Mucosa of stomach (tissue), 1 donor: ENCODE data around the gene ULK3.
A peak's percentile ranks its signal among the peaks of the same experiment; 100 is the strongest.

Experiments used
- H3K27me3 ChIP-seq: one replicate; pipeline ENCODE4 v1.7.0; 2013; ENCODE audit warnings: mild to moderate bottlenecking, low read length; ENCODE audit not compliant: control insufficient read depth, insufficient read depth
- H3K36me3 ChIP-seq: one replicate; pipeline ENCODE4 v1.7.0; 2013; ENCODE audit warnings: low read length; ENCODE audit not compliant: control insufficient read depth, insufficient read depth
- H3K4me1 ChIP-seq: one replicate; pipeline ENCODE4 v1.7.0; 2013; ENCODE audit warnings: mild to moderate bottlenecking, low read length; ENCODE audit not compliant: control insufficient read depth, insufficient read depth
- H3K4me3 ChIP-seq: one replicate; pipeline ENCODE4 v1.7.0; 2013; ENCODE audit warnings: low read length
- H3K9ac ChIP-seq: one replicate; pipeline ENCODE4 v1.7.0; 2013; ENCODE audit warnings: mild to moderate bottlenecking, low read length, moderate library complexity
- H3K9me3 ChIP-seq: one replicate; pipeline ENCODE4 v1.7.0; 2013; ENCODE audit warnings: mild to moderate bottlenecking, low read length, moderate library complexity; ENCODE audit not compliant: control insufficient read depth
- donor health status: Pancreatic carcinoma.

ULK3 gene

GRCh38 chr15:74799856-74800558 lies 42.9 kb downstream of the ULK3 start:
- Histone ChIP-seq H3K36me3 (peaks cover 8% of the 10 kb centered on the region), H3K9ac (no peak overlapping the region), H3K4me1 (peaks cover 35% of the 10 kb centered on the region), H3K4me3 (no peak overlapping the region), H3K9me3 (no peaks in the 10 kb centered on the region), H3K27me3 (no peaks in the 10 kb centered on the region)

GRCh38 chr15:74799255-74799855 lies 43.6 kb downstream of the ULK3 start:
- Histone ChIP-seq H3K36me3 (peaks cover 8% of the 10 kb centered on the region), H3K4me3 (no peak overlapping the region), H3K9ac (no peak overlapping the region), H3K27me3 (no peaks in the 10 kb centered on the region), H3K9me3 (no peaks in the 10 kb centered on the region), H3K4me1 (peaks cover 36% of the 10 kb centered on the region)

GRCh38 chr15:74798388-74799254 lies 44.3 kb downstream of the ULK3 start:
- Histone ChIP-seq H3K36me3 (peaks cover 8% of the 10 kb centered on the region), H3K9ac (peak overlapping the region; percentile 5), H3K27me3 (no peaks in the 10 kb centered on the region), H3K4me1 (peaks cover 38% of the 10 kb centered on the region), H3K4me3 (no peak overlapping the region), H3K9me3 (no peaks in the 10 kb centered on the region)

- Histone ChIP-seq H3K4me1 (peaks cover 57% of the 10 kb centered on the region), H3K9ac (no peak overlapping the region), H3K4me3 (no peak overlapping the region), H3K36me3 (peaks cover 8% of the 10 kb centered on the region), H3K27me3 (no peaks in the 10 kb centered on the region), H3K9me3 (no peaks in the 10 kb centered on the region)
Measured at GRCh38 chr15:74795966-74796625, 46.9 kb downstream of the ULK3 start.

- H3K27me3 ChIP-seq = no peaks in the 10 kb centered on the region
- H3K9me3 ChIP-seq = no peaks in the 10 kb centered on the region
- peaks cover 60% of the 10 kb centered on the region for H3K4me1 ChIP-seq
- peaks cover 8% of the 10 kb centered on the region for H3K36me3 ChIP-seq
- H3K9ac ChIP-seq = no peak overlapping the region
- H3K4me3 ChIP-seq = no peak overlapping the region
Measured at GRCh38 chr15:74794970-74795349, 48.0 kb downstream of the ULK3 start.

GRCh38 chr15:74794248-74794969 lies 48.5 kb downstream of the ULK3 start:
- no peak overlapping the region for H3K9ac ChIP-seq
- H3K4me1 ChIP-seq = peaks cover 60% of the 10 kb centered on the region
- H3K4me3 ChIP-seq = no peak overlapping the region

GRCh38 chr15:74793135-74794028 lies 49.6 kb downstream of the ULK3 start:
- H3K36me3 ChIP-seq = no peaks in the 10 kb centered on the region
- H3K9me3 ChIP-seq = no peaks in the 10 kb centered on the region
- H3K4me3 ChIP-seq = no peak overlapping the region
- no peaks in the 10 kb centered on the region for H3K27me3 ChIP-seq
- peaks cover 62% of the 10 kb centered on the region for H3K4me1 ChIP-seq
- H3K9ac ChIP-seq = no peak overlapping the region

More at GRCh38 chr15:74794248-74794969, 48.5 kb downstream of the ULK3 start:
- Histone ChIP-seq H3K36me3 (peaks cover 5% of the 10 kb centered on the region), H3K9me3 (no peaks in the 10 kb centered on the region), H3K27me3 (no peaks in the 10 kb centered on the region)

GRCh38 chr15:74792227-74793016 lies 50.5 kb downstream of the ULK3 start:
- Histone ChIP-seq H3K36me3 (no peaks in the 10 kb centered on the region), H3K4me3 (no peak overlapping the region), H3K9ac (no peak overlapping the region), H3K4me1 (peaks cover 64% of the 10 kb centered on the region), H3K9me3 (no peaks in the 10 kb centered on the region), H3K27me3 (no peaks in the 10 kb centered on the region)

- Histone ChIP-seq H3K4me3 (no peak overlapping the region), H3K36me3 (no peaks in the 10 kb centered on the region), H3K9ac (no peak overlapping the region), H3K4me1 (peaks cover 71% of the 10 kb centered on the region), H3K27me3 (no peaks in the 10 kb centered on the region), H3K9me3 (no peaks in the 10 kb centered on the region)
Measured at GRCh38 chr15:74791667-74792066, 51.3 kb downstream of the ULK3 start.

GRCh38 chr15:74791007-74791406 lies 51.9 kb downstream of the ULK3 start:
- Histone ChIP-seq H3K27me3 (no peaks in the 10 kb centered on the region), H3K36me3 (no peaks in the 10 kb centered on the region), H3K4me1 (peaks cover 78% of the 10 kb centered on the region), H3K4me3 (no peak overlapping the region), H3K9ac (peak overlapping the region; percentile 61), H3K9me3 (no peaks in the 10 kb centered on the region)
